Left ventricle myocardium inferior (tissue), 1 donor: ENCODE results near the gene FHIT. TPM values are rescaled to one million over a fixed set of nuclear protein-coding genes. Genes with fewer than 3 reads are reported as not detected.

Source experiments
- DNase-seq: peaks from one replicate; pipeline ENCODE4 v3.0.0-alpha.2; 2020
- H3K27ac ChIP-seq: fragments of 200-600 bp; replicated peaks from 2 replicates; pipeline ENCODE4 v1.8.0; 2021
- H3K27me3 ChIP-seq: fragments of 200-600 bp; 2 replicates; pipeline ENCODE4 v1.8.0; 2021; ENCODE audit warnings: low read depth
- H3K36me3 ChIP-seq: fragments of 200-600 bp; 2 replicates; pipeline ENCODE4 v1.8.0; 2021
- H3K4me1 ChIP-seq: fragments of 200-600 bp; 2 replicates; pipeline ENCODE4 v1.8.0; 2021
- H3K4me3 ChIP-seq: fragments of 200-600 bp; 2 replicates; pipeline ENCODE4 v1.8.0; 2021; ENCODE audit warnings: mild to moderate bottlenecking, moderate library complexity
- H3K9me3 ChIP-seq: fragments of 200-600 bp; replicated peaks from 2 replicates; pipeline ENCODE4 v1.8.0; 2021
- intact Hi-C: fragments of 100-400 bp; cut with micrococcal nuclease; formaldehyde crosslinking; loops from one replicate; pipeline ENCODE4 v1.11.0; 2022
- total RNA-seq: library from RNA; stranded (reverse); fragmentation: NEBNext Ultra II Directional; extraction: Animal tissue kit (Norgen Biotek cat#: 25700); gene quantifications from one replicate; pipeline ENCODE4 v1.2.1, GENCODE V29; 2021
- TF ChIP-seq, protein P1 (sequence below): fragments of 200-600 bp; IDR thresholded peaks from 2 replicates; pipeline ENCODE4 v1.8.0; 2021; ENCODE audit warnings: antibody characterized with exemption, mild to moderate bottlenecking, borderline replicate concordance
- donor health status: DM: no; HTN: yes; CAD: no; lungs with severe emphysema.

Gene FHIT
- total RNA-seq, 1 donor from 2014 or later = 16.0 TPM

DNA sequence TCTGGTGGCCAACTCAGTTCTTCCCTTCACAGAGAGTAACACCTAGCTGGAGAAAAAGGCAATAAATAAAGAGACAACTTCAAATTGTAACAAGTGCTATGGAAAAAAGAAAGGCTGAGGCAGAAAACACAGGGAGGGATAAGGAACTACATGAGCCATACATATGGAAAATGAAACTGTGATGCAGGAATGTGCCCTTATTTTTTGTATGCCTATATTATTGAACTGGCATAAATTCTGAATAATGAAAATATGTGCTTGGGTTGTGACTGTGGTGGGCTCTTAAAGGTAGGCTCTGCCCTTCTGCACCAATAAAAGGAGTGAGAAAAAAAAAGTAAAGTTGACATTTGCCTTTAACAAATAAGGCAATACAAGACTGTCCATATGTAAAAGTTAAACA, 19.6 kb downstream of the FHIT start:
- H3K4me1 ChIP-seq = peaks cover 29% of the 10 kb centered on the region
- TF ChIP-seq, protein P1, sequence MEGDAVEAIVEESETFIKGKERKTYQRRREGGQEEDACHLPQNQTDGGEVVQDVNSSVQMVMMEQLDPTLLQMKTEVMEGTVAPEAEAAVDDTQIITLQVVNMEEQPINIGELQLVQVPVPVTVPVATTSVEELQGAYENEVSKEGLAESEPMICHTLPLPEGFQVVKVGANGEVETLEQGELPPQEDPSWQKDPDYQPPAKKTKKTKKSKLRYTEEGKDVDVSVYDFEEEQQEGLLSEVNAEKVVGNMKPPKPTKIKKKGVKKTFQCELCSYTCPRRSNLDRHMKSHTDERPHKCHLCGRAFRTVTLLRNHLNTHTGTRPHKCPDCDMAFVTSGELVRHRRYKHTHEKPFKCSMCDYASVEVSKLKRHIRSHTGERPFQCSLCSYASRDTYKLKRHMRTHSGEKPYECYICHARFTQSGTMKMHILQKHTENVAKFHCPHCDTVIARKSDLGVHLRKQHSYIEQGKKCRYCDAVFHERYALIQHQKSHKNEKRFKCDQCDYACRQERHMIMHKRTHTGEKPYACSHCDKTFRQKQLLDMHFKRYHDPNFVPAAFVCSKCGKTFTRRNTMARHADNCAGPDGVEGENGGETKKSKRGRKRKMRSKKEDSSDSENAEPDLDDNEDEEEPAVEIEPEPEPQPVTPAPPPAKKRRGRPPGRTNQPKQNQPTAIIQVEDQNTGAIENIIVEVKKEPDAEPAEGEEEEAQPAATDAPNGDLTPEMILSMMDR = no peak
- H3K9me3 ChIP-seq = no peaks in the 10 kb centered on the region
- H3K4me3 ChIP-seq = no peak overlapping the region
- H3K27me3 ChIP-seq = no peaks in the 10 kb centered on the region
- H3K36me3 ChIP-seq = no peaks in the 10 kb centered on the region
- no peak overlapping the region for H3K27ac ChIP-seq
- intact Hi-C loops = no loop called here
- no peak for DNase-seq

DNA sequence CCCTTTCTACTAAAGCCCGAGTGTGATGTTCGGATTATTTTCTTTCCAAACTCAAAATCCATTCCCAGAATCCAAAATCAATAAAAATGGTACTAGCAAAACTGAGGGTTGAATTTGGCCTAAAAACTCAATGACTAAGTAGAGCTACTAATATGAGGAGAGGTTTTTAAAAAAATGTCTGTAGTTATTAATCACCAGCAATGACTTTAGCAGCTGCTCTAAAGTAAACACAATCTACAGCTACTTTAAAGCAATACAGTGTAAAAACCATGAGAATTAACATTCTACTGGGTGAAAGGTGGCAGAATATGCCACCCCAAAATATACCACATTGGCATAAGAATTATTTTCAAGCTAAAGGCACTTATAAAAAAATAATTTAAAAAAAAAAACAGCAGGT, 23.5 kb downstream of the FHIT start:
- intact Hi-C loops = no loop called here
- no peak overlapping the region for H3K27ac ChIP-seq
- no peaks in the 10 kb centered on the region for H3K27me3 ChIP-seq
- no peaks in the 10 kb centered on the region for H3K9me3 ChIP-seq
- no peak for DNase-seq
- no peaks in the 10 kb centered on the region for H3K36me3 ChIP-seq
- TF ChIP-seq, protein P1 = no peak
- peaks cover 18% of the 10 kb centered on the region for H3K4me1 ChIP-seq
- no peak overlapping the region for H3K4me3 ChIP-seq

DNA sequence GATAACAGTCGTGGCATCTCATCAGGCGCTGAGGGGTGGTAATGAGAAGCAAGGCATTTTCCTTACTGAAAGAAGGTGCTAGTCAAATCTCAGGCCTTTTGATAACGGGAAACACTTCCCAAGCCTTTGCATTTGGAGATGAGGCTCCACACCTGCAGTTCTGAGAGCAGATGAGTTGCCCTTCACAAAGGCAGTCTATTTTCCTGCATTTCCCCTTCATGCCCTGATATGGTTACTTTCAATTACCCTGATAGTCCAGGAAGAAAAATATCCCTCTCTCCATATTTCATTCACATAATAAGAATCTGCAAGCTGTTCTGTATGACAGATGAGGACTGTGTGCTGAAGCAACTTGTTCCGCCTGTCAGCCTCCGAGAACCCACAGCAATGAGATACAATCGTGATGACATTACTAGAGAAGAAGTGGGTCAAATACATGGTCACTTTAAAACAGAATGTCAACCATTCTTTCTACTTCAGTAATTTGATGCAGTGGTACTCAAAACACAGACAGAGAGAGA, 25.0 kb downstream of the FHIT start:
- H3K27me3 ChIP-seq = no peaks in the 10 kb centered on the region
- H3K36me3 ChIP-seq = no peaks in the 10 kb centered on the region
- H3K4me3 ChIP-seq = no peak overlapping the region
- no peaks in the 10 kb centered on the region for H3K9me3 ChIP-seq
- H3K4me1 ChIP-seq = peaks cover 27% of the 10 kb centered on the region
- intact Hi-C loops = no loop called here
- TF ChIP-seq, protein P1 = no peak
- DNase-seq = no peak
- no peak overlapping the region for H3K27ac ChIP-seq

DNA sequence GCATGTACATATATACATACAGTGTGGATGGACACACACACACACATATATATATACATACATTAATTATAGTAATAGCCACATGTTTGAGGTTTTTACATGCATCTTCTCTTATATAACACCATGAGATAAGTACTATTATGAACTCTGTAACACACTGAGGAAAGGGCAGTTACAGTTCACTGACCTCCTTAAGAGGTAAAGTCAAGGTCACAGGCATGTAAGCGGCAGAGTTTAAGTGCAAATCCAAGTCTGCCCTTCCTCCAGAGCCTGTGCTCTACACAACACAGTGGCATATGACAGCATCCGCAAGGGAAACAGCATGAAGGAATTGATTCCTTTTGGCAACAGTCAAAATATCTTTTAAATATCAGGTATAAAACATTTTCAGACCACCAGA, 26.4 kb downstream of the FHIT start:
- H3K4me3 ChIP-seq = no peak overlapping the region
- H3K9me3 ChIP-seq = no peaks in the 10 kb centered on the region
- no peak for DNase-seq
- H3K27ac ChIP-seq = no peak overlapping the region
- peaks cover 27% of the 10 kb centered on the region for H3K4me1 ChIP-seq
- TF ChIP-seq, protein P1 = no peak
- H3K36me3 ChIP-seq = no peaks in the 10 kb centered on the region
- intact Hi-C loops = no loop called here
- H3K27me3 ChIP-seq = no peaks in the 10 kb centered on the region

DNA sequence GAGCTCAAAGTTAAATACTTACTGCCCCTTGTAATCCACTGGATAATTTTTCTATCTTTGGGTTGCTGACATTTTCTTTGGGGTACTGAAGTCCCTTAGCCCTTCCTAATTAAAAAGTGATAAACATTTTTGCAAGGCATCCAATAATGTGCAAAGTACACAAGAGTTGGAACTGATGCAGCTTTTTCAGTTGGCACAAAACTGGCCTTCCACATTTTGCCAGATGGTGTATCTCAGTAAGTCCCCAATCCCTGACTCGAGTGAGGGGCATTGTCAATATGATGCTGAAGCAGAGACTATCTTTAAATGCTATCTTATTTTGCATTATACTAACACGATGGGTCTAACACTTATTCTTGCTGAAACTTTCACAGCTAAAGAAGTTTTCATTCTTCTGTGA, 27.8 kb downstream of the FHIT start:
- intact Hi-C loops = no loop called here
- TF ChIP-seq, protein P1 = no peak
- Histone ChIP-seq H3K36me3 (no peaks in the 10 kb centered on the region), H3K9me3 (no peaks in the 10 kb centered on the region), H3K4me3 (no peak overlapping the region), H3K27me3 (no peaks in the 10 kb centered on the region), H3K27ac (no peak overlapping the region), H3K4me1 (peaks cover 27% of the 10 kb centered on the region)
- no peak for DNase-seq
